ENCODE measurements around the gene FCN2. TPM values are rescaled to one million over a fixed set of nuclear protein-coding genes. Genes with fewer than 3 reads are reported as not detected.

The FCN2 gene
- total and polyA plus RNA-seq, 2 of the 4 experiments (the other 2 are of a cell fraction), result not detected

DNA sequence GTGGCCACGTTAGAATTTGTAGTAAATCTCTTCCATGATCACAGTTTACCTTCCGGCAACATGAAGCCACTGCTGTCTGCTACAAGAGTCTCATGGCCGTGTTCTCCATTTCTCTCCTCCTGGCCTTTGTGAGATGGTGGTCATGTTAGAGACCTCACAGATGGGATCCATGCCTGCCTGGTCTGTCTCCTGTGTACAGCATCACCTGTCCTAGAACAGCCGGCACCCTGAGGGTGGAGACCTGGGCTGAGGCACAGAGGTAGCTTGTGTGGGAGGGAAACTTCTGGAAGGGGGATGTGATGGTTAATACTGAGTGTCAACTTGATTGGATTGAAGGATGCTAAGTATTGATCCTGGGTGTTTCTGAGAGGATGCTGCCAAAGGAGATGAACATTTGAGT is 3.1 kb upstream of the FCN2 start:
- Histone ChIP-seq H3K14ac (replicated peaks; ENCODE audit: low read depth, low read length) (no peak overlapping the region), H2BK120ac (ENCODE audit: low read depth, low read length) (no peak overlapping the region), H3K36me3 (ENCODE audit: control insufficient read depth, insufficient read depth, low read length) (no peaks in the 10 kb centered on the region), H3K56ac (ENCODE audit: extremely low read depth, insufficient read depth, low read length) (no peak overlapping the region), H4K91ac (ENCODE audit: insufficient read depth, low read depth, low read length) (no peak overlapping the region), H3K4me2 (ENCODE audit: low read depth, low read length) (no peak overlapping the region), H4K5ac (ENCODE audit: low read depth, low read length) (no peak overlapping the region), H3K4ac (ENCODE audit: low read depth, low read length) (no peak overlapping the region), H3K79me1 (ENCODE audit: low read depth in 1 of 2, low read length in 2 of 2) (no peaks in the 10 kb centered on the region), H3K9me3 (ENCODE audit: control insufficient read depth, insufficient read depth, low read length) (no peaks in the 10 kb centered on the region), H4K20me1 (ENCODE audit: insufficient read depth, low read length) (no peaks in the 10 kb centered on the region), H2BK20ac (ENCODE audit: low read depth, low read length) (no peak overlapping the region), H3K9ac (ENCODE audit: low read depth, low read length) (no peak overlapping the region), H3K4me1 (ENCODE audit: control insufficient read depth, insufficient read depth, low read length) (no peaks in the 10 kb centered on the region), H3K4me3 (ENCODE audit: insufficient read depth, low read depth, low read length) (no peak overlapping the region), H2BK5ac (ENCODE audit: low read depth, low read length, poor library complexity, severe bottlenecking) (no peak overlapping the region), H2AK5ac (ENCODE audit: low read depth, low read length) (no peak overlapping the region), H4K8ac (ENCODE audit: low read depth in 2 of 2, low read length in 2 of 2) (no peak overlapping the region), H2BK15ac (ENCODE audit: low read depth, low read length) (no peak overlapping the region), H3K27me3 (ENCODE audit: control insufficient read depth, insufficient read depth, low read length) (peaks cover 43% of the 10 kb centered on the region), H3K18ac (ENCODE audit: low read depth, low read length) (no peak overlapping the region), H2AK9ac (replicated peaks; ENCODE audit: low read depth, low read length, poor library complexity) (no peak overlapping the region), H3K9me1 (ENCODE audit: insufficient read depth, low read length) (no peaks in the 10 kb centered on the region), H3K23ac (ENCODE audit: low read depth, low read length) (no peak overlapping the region), H2AFZ (replicated peaks; ENCODE audit: low read length, poor library complexity) (no peak overlapping the region), H3K27ac (ENCODE audit: insufficient read depth, low read length) (no peak overlapping the region)
- intact Hi-C loops (cut with micrococcal nuclease), result no loop called here
- dilution Hi-C loops (cut with HindIII; ENCODE audit: low sequenced_read_pairs, unreplicated experiment), result no loop called here
- ChIA-PET CTCF (interaction anchor here (0.8 kb wide), 1 partner anchor 11 kb away, joined by 3 read pairs; no protein-coding TSS in a partner anchor), POLR2A (ENCODE audit: unreplicated experiment) (no interaction called here)
- DNase-seq (no peak), ATAC-seq (ENCODE audit: low read depth) (no peak)
- no TSS peak for BruUV-seq (replicated peaks)
- TF ChIP-seq, protein P1, sequence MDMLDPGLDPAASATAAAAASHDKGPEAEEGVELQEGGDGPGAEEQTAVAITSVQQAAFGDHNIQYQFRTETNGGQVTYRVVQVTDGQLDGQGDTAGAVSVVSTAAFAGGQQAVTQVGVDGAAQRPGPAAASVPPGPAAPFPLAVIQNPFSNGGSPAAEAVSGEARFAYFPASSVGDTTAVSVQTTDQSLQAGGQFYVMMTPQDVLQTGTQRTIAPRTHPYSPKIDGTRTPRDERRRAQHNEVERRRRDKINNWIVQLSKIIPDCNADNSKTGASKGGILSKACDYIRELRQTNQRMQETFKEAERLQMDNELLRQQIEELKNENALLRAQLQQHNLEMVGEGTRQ (IDR thresholded peaks at IDR 0.05; ENCODE audit: low read depth, low read length), result no peak
- in situ Hi-C loops (cut with MboI; ENCODE audit: low sequenced_read_pairs), result no loop called here
- WGBS, 2 experiments (ENCODE audit: extremely low coverage in 2 of 2, insufficient read length in 1 of 2), result no CpG with 5 or more reads among the region's 4 CpGs

All from IMR-90 (cell line).